ENCODE results near the gene NFKBIE.

DNA sequence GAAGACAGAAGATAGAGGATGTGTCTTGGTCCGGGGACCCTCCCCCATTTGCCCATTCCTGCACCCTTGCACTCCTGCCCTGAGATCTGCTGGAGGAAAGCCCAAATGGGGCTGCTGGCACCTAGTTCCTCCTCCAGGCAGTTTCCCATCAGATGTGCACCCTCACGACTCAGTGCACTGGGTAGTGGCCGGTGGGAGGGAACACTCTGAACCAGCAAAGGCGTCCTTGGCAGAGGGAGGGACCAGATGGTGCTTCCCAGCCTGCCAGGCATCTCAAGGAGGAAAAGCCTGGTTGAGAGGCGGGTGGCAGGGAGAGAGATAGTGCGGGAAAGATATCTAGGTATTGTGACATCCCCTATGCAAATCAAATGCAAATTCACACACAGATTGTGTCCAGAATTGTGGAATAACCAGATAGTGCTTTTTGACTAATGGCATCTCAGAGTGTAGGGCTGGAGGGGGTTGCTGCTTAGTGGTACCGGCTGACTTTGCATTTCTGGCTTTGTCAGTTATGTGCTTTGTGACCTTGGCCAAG, 24.4 kb upstream of the NFKBIE start:
- TF ChIP-seq, protein P1, sequence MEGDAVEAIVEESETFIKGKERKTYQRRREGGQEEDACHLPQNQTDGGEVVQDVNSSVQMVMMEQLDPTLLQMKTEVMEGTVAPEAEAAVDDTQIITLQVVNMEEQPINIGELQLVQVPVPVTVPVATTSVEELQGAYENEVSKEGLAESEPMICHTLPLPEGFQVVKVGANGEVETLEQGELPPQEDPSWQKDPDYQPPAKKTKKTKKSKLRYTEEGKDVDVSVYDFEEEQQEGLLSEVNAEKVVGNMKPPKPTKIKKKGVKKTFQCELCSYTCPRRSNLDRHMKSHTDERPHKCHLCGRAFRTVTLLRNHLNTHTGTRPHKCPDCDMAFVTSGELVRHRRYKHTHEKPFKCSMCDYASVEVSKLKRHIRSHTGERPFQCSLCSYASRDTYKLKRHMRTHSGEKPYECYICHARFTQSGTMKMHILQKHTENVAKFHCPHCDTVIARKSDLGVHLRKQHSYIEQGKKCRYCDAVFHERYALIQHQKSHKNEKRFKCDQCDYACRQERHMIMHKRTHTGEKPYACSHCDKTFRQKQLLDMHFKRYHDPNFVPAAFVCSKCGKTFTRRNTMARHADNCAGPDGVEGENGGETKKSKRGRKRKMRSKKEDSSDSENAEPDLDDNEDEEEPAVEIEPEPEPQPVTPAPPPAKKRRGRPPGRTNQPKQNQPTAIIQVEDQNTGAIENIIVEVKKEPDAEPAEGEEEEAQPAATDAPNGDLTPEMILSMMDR (IDR thresholded peaks at IDR 0.05): no peak
- TF ChIP-seq POLR2AphosphoS5 (IDR thresholded peaks at IDR 0.05; ENCODE audit: low read depth, low read length) (no peak), SIN3A (IDR thresholded peaks at IDR 0.05; ENCODE audit: borderline replicate concordance, insufficient read depth, low read depth, low read length) (no peak), TCF7L2 (IDR thresholded peaks at IDR 0.05; ENCODE audit: low read depth, low read length) (no peak)
- TF ChIP-seq, protein P2, sequence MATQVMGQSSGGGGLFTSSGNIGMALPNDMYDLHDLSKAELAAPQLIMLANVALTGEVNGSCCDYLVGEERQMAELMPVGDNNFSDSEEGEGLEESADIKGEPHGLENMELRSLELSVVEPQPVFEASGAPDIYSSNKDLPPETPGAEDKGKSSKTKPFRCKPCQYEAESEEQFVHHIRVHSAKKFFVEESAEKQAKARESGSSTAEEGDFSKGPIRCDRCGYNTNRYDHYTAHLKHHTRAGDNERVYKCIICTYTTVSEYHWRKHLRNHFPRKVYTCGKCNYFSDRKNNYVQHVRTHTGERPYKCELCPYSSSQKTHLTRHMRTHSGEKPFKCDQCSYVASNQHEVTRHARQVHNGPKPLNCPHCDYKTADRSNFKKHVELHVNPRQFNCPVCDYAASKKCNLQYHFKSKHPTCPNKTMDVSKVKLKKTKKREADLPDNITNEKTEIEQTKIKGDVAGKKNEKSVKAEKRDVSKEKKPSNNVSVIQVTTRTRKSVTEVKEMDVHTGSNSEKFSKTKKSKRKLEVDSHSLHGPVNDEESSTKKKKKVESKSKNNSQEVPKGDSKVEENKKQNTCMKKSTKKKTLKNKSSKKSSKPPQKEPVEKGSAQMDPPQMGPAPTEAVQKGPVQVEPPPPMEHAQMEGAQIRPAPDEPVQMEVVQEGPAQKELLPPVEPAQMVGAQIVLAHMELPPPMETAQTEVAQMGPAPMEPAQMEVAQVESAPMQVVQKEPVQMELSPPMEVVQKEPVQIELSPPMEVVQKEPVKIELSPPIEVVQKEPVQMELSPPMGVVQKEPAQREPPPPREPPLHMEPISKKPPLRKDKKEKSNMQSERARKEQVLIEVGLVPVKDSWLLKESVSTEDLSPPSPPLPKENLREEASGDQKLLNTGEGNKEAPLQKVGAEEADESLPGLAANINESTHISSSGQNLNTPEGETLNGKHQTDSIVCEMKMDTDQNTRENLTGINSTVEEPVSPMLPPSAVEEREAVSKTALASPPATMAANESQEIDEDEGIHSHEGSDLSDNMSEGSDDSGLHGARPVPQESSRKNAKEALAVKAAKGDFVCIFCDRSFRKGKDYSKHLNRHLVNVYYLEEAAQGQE (IDR thresholded peaks at IDR 0.05; ENCODE audit: insufficient read depth in 1 of 2, low read depth in 2 of 2, low read length in 1 of 2): no peak

Data from Panc1 (cell line).